ENCODE measurements around the gene TSEN2.

- TF ChIP-seq EZH2phosphoT487 (IDR thresholded peaks at IDR 0.05; ENCODE audit: borderline replicate concordance, low read depth, low read length): no peak
- TF ChIP-seq, protein P1, sequence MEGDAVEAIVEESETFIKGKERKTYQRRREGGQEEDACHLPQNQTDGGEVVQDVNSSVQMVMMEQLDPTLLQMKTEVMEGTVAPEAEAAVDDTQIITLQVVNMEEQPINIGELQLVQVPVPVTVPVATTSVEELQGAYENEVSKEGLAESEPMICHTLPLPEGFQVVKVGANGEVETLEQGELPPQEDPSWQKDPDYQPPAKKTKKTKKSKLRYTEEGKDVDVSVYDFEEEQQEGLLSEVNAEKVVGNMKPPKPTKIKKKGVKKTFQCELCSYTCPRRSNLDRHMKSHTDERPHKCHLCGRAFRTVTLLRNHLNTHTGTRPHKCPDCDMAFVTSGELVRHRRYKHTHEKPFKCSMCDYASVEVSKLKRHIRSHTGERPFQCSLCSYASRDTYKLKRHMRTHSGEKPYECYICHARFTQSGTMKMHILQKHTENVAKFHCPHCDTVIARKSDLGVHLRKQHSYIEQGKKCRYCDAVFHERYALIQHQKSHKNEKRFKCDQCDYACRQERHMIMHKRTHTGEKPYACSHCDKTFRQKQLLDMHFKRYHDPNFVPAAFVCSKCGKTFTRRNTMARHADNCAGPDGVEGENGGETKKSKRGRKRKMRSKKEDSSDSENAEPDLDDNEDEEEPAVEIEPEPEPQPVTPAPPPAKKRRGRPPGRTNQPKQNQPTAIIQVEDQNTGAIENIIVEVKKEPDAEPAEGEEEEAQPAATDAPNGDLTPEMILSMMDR (conservative IDR thresholded peaks at IDR 0.05; ENCODE audit: low read length): no peak
These were observed 5.6 kb downstream of the TSEN2 start for GRCh38 chr3:12489832-12490231.
